Bronchial epithelial cell (primary cell): ENCODE data around the gene SERPINA5. TPM values are rescaled to one million over a fixed set of nuclear protein-coding genes. Genes with fewer than 3 reads are reported as not detected.

Experiments used
- DNase-seq: peaks from one replicate; pipeline ENCODE4 v3.0.0-alpha.2; 2010; ENCODE audit warnings: low read depth
- FAIRE-seq: peaks from 2 replicates; lab custom pipeline; 2011; peaks lifted over from hg19 to GRCh38; lab: Jason Lieb, UNC
- H3K27me3 ChIP-seq: 2 replicates; pipeline ENCODE4 v1.5.1; 2011; ENCODE audit warnings: low read length; ENCODE audit not compliant: control insufficient read depth, insufficient read depth
- H3K36me3 ChIP-seq: 2 replicates; pipeline ENCODE4 v1.5.1; 2011; ENCODE audit warnings: low read length; ENCODE audit not compliant: control insufficient read depth, insufficient read depth
- H3K4me3 ChIP-seq: 2 replicates; pipeline ENCODE4 v1.5.1; 2011; ENCODE audit warnings: mild to moderate bottlenecking, low read depth, low read length, control low read depth
- total RNA-seq: library from RNA; depleted of rRNA; stranded (reverse); fragments of >200 nt; gene quantifications from 2 replicates; pipeline ENCODE4 v1.2.1, GENCODE V29; 2014
- TF ChIP-seq, protein P1 (sequence below): IDR thresholded peaks from 2 replicates; pipeline ENCODE4 v1.5.1; 2011; ENCODE audit warnings: mild to moderate bottlenecking, moderate library complexity, low read length, control low read depth, inconsistent platforms; ENCODE audit not compliant: insufficient read depth, severe bottlenecking

The SERPINA5 gene
- total RNA-seq, 1 donor from 2014 or later = not detected

GRCh38 chr14:94558842-94559241 lies 22.4 kb upstream of the SERPINA5 start:
- FAIRE-seq (no peak), DNase-seq (no peak)
- TF ChIP-seq, protein P1, sequence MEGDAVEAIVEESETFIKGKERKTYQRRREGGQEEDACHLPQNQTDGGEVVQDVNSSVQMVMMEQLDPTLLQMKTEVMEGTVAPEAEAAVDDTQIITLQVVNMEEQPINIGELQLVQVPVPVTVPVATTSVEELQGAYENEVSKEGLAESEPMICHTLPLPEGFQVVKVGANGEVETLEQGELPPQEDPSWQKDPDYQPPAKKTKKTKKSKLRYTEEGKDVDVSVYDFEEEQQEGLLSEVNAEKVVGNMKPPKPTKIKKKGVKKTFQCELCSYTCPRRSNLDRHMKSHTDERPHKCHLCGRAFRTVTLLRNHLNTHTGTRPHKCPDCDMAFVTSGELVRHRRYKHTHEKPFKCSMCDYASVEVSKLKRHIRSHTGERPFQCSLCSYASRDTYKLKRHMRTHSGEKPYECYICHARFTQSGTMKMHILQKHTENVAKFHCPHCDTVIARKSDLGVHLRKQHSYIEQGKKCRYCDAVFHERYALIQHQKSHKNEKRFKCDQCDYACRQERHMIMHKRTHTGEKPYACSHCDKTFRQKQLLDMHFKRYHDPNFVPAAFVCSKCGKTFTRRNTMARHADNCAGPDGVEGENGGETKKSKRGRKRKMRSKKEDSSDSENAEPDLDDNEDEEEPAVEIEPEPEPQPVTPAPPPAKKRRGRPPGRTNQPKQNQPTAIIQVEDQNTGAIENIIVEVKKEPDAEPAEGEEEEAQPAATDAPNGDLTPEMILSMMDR = no peak
- H3K4me3 ChIP-seq = no peak overlapping the region
- no peaks in the 10 kb centered on the region for H3K27me3 ChIP-seq
- H3K36me3 ChIP-seq = no peaks in the 10 kb centered on the region

DNA sequence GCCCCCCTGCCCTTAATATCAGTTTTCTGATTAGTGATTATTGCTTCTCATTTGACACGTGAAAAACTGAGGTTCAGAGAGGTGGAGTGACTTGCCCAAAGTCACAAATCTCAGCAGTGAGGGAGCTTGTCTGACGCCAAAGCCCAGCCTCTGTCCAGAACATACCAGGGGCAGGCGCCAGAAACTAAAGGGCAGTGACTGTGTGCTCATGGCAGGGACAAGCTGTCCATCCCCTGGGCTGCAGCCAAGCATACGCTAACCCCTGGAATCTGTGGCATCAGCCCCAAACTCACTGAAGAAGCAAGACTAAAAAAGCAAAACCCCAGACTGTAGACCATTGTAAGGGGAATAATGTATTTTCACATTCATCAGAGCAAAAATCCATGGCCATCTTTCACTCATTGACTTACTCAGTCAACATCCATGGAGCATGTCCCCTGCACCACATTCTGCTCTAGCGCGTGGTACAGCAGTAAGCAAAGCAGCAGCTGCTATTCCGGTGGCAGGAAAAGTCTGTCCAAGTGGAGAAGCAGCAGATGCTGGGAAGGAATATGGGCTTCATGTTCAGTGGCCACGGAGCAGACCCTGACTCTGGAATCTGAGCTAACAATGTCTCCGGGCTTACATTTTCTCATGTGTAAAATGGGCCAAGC lies 21.5 kb upstream of the SERPINA5 start:
- FAIRE-seq (peak; percentile 83), DNase-seq (no peak)
- TF ChIP-seq, protein P1 = no peak

DNA sequence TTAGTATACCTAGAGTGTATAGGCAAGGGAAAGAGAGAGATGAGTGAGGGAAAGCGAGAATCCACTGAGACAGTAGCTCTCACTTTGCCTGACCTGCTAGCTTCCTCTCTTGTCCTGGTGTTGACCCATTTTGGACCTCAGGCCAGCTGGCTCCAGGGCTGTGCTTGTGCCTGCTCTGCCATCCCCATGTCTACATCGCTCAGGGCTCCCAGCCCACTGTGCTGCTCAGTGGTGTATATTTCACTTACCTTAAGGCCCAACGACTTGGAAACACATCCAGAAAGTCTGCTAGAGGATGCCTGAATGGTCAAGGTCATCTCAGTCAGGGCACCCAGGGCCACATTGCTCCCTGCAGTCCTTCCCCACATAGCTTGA lies 20.9 kb upstream of the SERPINA5 start:
- Histone ChIP-seq H3K4me3 (no peak overlapping the region), H3K36me3 (no peaks in the 10 kb centered on the region), H3K27me3 (no peaks in the 10 kb centered on the region)
- DNase-seq (no peak), FAIRE-seq (no peak)
- TF ChIP-seq, protein P1 = no peak

More for the DNA sequence above, 21.5 kb upstream of the SERPINA5 start:
- H3K36me3 ChIP-seq = no peaks in the 10 kb centered on the region
- H3K4me3 ChIP-seq = no peak overlapping the region
- H3K27me3 ChIP-seq = no peaks in the 10 kb centered on the region

GRCh38 chr14:94560751-94561655 lies 20.2 kb upstream of the SERPINA5 start, which contains the start of gene SERPINA4:
Gene SERPINA4 (plus strand): TSS chr14:94561442. CDS start chr14:94563483, 2,041 bp downstream.
- DNase-seq = no peak
- no peaks in the 10 kb centered on the region for H3K27me3 ChIP-seq
- no peak for FAIRE-seq
- no peaks in the 10 kb centered on the region for H3K36me3 ChIP-seq
- no peak within 1 kb of the TSS for H3K4me3 ChIP-seq
- TF ChIP-seq, protein P1 = no peak

DNA sequence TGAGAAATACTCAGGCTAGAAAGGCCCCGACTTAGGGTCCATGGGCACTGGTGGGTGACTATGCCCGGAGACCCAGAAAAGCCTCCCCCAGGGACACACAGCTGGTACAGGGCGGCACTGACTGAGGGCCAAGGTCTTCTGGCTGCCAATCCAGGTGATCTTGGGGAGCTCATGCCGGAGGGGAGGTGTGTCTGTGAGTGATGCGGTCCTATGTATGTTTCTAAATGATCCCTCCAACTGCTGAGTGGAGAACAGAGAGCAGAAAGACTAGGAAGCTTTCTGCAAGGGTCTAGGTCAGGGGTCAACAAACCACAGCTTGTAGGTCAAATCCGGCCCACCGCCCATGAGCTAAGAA lies 19.6 kb upstream of the SERPINA5 start:
- Histone ChIP-seq H3K36me3 (no peaks in the 10 kb centered on the region), H3K4me3 (no peak overlapping the region), H3K27me3 (no peaks in the 10 kb centered on the region)
- FAIRE-seq (no peak), DNase-seq (no peak)
- TF ChIP-seq, protein P1 = no peak
